Measurements from ENCODE around the gene DEPDC5.

DNA sequence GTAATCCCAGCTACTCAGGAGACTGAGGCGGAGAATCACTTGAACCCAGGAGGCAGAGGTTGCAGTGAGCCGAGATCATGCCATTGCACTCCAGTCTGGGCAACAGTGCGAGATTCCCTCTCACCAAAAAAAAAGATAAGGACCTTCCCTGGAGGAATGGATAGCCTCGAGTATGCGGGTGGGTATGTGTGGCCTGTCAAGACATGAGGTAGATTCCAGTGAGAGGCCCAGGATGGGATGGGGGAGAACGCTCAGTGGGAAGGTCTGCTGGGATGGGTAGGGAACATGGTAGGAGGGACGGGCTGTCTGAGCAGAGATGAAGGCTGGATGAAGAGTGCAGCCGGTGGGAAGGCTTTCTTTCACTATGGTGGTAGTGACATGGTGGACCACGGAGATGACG lies 151.5 kb downstream of the DEPDC5 start:
- TF ChIP-seq, protein P1, sequence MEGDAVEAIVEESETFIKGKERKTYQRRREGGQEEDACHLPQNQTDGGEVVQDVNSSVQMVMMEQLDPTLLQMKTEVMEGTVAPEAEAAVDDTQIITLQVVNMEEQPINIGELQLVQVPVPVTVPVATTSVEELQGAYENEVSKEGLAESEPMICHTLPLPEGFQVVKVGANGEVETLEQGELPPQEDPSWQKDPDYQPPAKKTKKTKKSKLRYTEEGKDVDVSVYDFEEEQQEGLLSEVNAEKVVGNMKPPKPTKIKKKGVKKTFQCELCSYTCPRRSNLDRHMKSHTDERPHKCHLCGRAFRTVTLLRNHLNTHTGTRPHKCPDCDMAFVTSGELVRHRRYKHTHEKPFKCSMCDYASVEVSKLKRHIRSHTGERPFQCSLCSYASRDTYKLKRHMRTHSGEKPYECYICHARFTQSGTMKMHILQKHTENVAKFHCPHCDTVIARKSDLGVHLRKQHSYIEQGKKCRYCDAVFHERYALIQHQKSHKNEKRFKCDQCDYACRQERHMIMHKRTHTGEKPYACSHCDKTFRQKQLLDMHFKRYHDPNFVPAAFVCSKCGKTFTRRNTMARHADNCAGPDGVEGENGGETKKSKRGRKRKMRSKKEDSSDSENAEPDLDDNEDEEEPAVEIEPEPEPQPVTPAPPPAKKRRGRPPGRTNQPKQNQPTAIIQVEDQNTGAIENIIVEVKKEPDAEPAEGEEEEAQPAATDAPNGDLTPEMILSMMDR (IDR thresholded peaks at IDR 0.05), result no peak
- TF ChIP-seq POLR2A (IDR thresholded peaks at IDR 0.05), result no peak
